NOMO-1 treated with DMSO at 0.1 percent for 48 hours (cell line): ENCODE data around the gene AFAP1L1.

Source experiments
- DNase-seq: peaks from one replicate; lab custom pipeline; 2025; ENCODE audit not compliant: unreplicated experiment; lab: John Stamatoyannopoulos, UW

The AFAP1L1 gene

GRCh38 chr5:149310947-149311658 lies 39.4 kb downstream of the AFAP1L1 start:
- DNase-seq: no peak

DNA sequence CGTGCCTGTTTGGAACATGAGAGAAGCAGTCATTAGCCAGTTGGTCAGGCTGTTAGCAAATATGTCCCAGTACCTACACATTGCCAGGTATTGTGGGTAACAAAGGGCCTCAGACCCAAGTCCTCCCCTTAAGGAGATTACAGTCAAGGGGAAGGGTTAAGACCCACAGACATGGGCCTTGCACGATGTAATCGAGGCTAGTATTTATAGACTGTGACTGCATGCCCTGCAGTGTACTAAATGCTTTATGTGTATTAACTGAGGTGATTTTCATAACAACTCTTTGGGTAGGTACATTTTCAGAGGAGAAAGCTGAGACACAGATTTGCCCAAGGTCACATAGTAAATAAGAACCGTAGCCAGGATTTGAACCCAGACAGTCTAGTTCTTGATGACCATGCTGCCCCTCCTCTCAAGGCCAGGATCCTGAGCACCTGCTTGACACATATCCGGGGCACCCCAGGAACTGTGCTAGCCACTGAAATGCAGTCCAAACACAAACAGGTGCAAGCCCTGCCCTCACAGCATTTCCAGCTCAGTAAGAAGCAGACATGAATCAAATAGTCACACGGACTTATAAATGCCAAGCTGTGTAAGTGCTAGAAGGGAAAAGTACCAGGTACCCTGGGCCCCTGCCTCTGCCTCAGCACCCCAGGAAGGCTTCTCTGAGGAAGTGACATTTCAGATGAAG lies 41.6 kb downstream of the AFAP1L1 start:
- no peak for DNase-seq

DNA sequence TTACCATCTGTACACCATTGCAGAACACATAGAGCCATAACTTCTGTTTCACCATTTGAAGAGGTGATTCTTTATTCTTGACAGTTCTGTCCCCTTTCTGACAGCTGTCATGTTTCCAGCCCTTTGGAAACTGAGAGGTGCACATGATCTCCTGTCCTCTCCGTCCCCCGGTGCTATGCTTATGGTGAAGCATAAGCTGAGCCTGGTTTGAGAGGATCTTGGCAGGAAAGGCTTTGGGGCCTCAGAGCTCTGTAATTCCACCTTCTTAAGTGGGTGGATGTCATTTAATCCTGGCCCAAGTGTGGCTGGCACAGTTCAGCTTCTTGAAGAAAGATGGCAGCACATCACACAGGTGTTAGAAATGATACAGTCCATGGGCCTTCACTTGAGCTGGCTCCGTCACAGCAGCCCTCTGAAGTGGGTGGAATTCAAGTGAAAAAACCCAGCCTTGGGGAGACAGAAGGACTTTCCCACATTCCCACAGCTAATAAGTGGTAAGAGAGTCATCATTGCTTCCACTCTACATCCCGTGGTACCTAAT lies 43.0 kb downstream of the AFAP1L1 start:
- no peak for DNase-seq

- DNase-seq: no peak
These were observed 44.1 kb downstream of the AFAP1L1 start for GRCh38 chr5:149315753-149316152.

DNA sequence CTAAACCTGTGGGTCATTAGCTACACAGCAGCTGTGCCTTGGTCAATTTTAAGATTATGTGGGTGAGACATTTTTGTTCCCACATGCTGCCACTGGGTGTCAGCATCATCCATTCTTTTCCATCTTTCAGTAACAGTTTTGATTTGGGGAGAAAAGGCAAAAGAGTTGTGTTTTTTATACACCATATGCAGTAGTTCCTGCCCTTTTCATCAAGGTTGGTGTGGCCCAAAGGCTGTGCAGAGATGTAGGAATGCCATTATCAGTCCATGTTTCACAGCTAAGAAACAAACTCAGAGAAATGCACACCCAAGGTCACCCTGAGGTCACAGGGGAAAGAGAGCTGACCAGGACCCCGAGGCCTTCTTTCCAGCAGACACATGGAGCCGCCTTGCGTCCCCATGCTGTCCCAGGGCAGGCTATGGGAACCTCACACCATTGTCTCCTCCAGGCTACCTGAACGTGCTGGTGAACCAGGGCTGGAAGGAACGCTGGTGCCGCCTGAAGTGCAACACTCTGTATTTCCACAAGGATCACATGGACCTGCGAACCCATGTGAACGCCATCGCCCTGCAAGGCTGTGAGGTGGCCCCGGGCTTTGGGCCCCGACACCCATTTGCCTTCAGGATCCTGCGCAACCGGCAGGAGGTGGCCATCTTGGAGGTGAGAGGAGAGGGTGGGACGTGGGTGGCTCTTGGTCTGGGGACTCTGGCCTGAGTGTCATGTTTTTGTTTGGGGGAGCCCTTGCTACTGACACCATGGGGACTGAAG lies 45.8 kb downstream of the AFAP1L1 start:
- DNase-seq: peak; percentile 46

GRCh38 chr5:149319174-149319573 lies 47.5 kb downstream of the AFAP1L1 start:
- no peak for DNase-seq

- no peak for DNase-seq
These were observed 49.2 kb downstream of the AFAP1L1 start for GRCh38 chr5:149320791-149321330.

GRCh38 chr5:149322518-149322917 lies 50.9 kb downstream of the AFAP1L1 start:
- DNase-seq: no peak

GRCh38 chr5:149323210-149323609 lies 51.6 kb downstream of the AFAP1L1 start:
- DNase-seq: no peak

GRCh38 chr5:149323621-149324205 lies 52.1 kb downstream of the AFAP1L1 start:
- no peak for DNase-seq

- DNase-seq: no peak
These were observed 53.0 kb downstream of the AFAP1L1 start for GRCh38 chr5:149324641-149325040.

GRCh38 chr5:149325166-149325735 lies 53.6 kb downstream of the AFAP1L1 start:
- no peak for DNase-seq

DNA sequence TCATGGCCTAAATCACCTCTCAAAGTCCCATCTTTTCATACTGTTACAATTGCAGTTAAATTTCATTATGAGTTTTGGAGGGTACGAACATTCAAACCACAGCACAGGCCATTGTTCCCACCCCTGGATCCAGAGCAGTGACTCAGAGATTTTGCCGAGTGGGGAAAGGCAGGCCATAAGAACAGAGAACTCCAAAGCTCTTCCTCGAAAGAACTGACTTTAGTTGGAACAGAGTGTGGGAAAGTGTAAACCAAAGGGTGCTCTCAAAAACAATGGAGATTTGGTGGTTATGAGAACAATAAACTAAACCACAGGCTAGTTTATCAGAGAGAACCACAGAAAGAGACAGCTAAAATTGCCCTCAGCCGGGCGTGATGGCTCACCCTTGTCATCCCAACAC lies 54.2 kb downstream of the AFAP1L1 start:
- DNase-seq: no peak

GRCh38 chr5:149326611-149327010 lies 55.0 kb downstream of the AFAP1L1 start:
- DNase-seq: no peak

GRCh38 chr5:149328177-149328576 lies 56.5 kb downstream of the AFAP1L1 start:
- DNase-seq: no peak

GRCh38 chr5:149333711-149334443 lies 62.2 kb downstream of the AFAP1L1 start:
- DNase-seq: no peak

DNA sequence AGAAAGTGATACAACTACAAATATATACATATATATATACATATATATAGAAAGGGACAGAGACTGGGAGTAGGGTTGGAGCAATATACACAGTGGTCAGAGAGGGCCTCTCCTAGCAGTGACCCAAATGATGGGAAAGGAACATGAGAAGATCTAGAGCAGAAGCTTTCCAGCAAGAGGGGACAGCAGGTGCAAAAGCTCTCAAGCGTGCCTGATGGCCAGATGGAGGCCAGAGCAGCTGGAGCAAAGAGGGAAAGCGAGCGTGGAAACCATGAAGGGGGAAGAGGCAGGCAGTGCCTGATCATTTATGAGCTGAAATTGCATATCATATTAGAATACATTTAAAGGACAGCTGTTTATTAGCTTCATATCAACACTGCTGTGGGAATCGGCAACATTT lies 66.1 kb downstream of the AFAP1L1 start:
- no peak for DNase-seq

DNA sequence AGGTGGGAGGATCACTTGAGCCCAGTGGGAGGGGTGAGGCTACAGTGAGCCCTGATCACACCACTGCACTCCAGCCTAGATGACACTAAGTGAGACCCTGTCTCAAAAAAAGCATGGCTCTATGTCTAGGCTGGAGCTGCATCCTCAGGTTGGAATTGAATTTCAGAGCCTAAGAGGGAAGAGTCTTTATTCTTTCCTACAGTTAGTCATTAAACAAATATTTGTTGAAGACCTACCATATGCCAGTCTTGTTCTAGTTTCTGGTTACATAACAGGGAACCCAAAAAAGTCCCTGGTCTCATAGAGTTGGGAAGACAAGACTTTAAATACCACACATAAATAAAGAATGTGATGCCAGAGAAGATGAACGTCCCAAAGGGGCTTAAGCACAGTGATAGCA lies 66.7 kb downstream of the AFAP1L1 start:
- DNase-seq: no peak

- no peak for DNase-seq
These were observed 69.3 kb downstream of the AFAP1L1 start for GRCh38 chr5:149340920-149341319.

DNA sequence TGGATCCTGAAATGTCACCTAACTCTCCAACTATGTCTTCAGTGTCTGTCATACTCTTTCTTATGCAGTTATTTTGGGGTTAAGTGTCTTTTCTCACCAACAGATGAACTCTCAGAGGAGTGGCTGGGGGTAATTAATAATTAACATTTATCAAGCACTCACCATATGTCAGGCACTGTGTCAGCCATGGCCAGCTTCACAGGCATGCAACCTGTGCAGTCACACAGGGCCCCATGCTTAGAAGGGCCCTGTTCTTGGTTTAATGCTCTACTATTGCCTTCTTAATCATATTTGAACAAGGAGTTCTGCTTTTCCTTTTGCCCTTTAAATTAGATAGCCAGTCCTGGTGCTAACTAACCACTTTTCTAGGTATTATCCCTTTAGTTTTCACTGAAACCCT lies 70.2 kb downstream of the AFAP1L1 start:
- no peak for DNase-seq
